NB4 (cell line): ENCODE data around the gene AFF1.

ENCODE experiments used
- DNase-seq: peaks from one replicate; pipeline ENCODE4 v3.0.0; 2010; ENCODE audit warnings: low read depth
- H3K4me3 ChIP-seq: one replicate; pipeline ENCODE4 v1.5.1; 2011; ENCODE audit warnings: mild to moderate bottlenecking, low read depth, low read length, moderate library complexity
- CTCF ChIP-seq: IDR thresholded peaks from one replicate; pipeline ENCODE4 v1.5.1; 2012; ENCODE audit warnings: low read depth, low read length
- MAX ChIP-seq: IDR thresholded peaks from 2 replicates; pipeline ENCODE4 v1.6.1; 2011; ENCODE audit warnings: low read depth, low read length
- MYC ChIP-seq: IDR thresholded peaks from 2 replicates; pipeline ENCODE4 v1.6.1; 2011; ENCODE audit warnings: low read depth, low read length
- POLR2A ChIP-seq: IDR thresholded peaks from 2 replicates; pipeline ENCODE4 v1.6.1; 2011; ENCODE audit warnings: mild to moderate bottlenecking; ENCODE audit not compliant: insufficient read length; ENCODE audit errors: extremely low read depth

Gene AFF1

GRCh38 chr4:87031920-87032319, 97.1 kb downstream of the AFF1 start:
- no peak for TF ChIP-seq POLR2A
- no peak for TF ChIP-seq CTCF
- TF ChIP-seq MAX, result no peak
- TF ChIP-seq MYC, result no peak
- no peak overlapping the region for H3K4me3 ChIP-seq

GRCh38 chr4:87032884-87033533, 98.2 kb downstream of the AFF1 start:
- TF ChIP-seq CTCF (no peak), MAX (no peak), POLR2A (no peak)
- no peak for DNase-seq
- H3K4me3 ChIP-seq, result no peak overlapping the region

More at GRCh38 chr4:87031920-87032319, 97.1 kb downstream of the AFF1 start:
- DNase-seq, result no peak

GRCh38 chr4:87033902-87034301, 99.1 kb downstream of the AFF1 start:
- no peak overlapping the region for H3K4me3 ChIP-seq
- no peak for TF ChIP-seq POLR2A
- TF ChIP-seq MYC, result no peak
- no peak for TF ChIP-seq CTCF
- no peak for TF ChIP-seq MAX
- DNase-seq, result no peak

GRCh38 chr4:87034527-87034926, 99.7 kb downstream of the AFF1 start:
- no peak for DNase-seq
- no peak for TF ChIP-seq MYC
- TF ChIP-seq CTCF, result no peak
- no peak for TF ChIP-seq POLR2A
- TF ChIP-seq MAX, result no peak
- no peak overlapping the region for H3K4me3 ChIP-seq

GRCh38 chr4:87035881-87036509, 101.2 kb downstream of the AFF1 start:
- TF ChIP-seq POLR2A (no peak), MYC (no peak), MAX (no peak), CTCF (no peak)
- H3K4me3 ChIP-seq, result no peak overlapping the region
- no peak for DNase-seq
